GM19043 (cell line): ENCODE results near the gene RMC1.

Source experiments
- ATAC-seq: cut with Tn5 transposase; IDR thresholded peaks from one replicate; pipeline ENCODE4 v1.9.1; 2021; ENCODE audit warnings: low read depth; ENCODE audit not compliant: unreplicated experiment

Gene RMC1

DNA sequence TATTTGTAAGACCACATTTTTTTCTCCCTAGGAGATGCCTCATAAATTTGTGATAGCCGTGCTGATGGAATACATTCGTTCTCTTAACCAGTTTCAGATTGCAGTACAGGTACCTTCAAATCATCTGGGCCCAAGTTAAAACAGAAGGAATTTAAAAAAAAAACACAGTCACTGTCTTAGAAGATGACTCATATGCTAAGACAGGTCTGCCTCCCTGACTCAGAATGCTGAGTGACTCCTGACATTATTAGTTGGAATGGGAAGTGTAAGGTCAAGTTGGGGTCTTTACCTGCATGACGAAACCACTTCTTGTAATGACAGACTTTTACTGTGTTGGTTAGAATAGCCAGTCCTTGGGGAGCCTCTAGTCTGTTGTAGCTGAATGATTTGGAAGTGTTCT, 26.3 kb downstream of the RMC1 start:
- ATAC-seq, result no peak

DNA sequence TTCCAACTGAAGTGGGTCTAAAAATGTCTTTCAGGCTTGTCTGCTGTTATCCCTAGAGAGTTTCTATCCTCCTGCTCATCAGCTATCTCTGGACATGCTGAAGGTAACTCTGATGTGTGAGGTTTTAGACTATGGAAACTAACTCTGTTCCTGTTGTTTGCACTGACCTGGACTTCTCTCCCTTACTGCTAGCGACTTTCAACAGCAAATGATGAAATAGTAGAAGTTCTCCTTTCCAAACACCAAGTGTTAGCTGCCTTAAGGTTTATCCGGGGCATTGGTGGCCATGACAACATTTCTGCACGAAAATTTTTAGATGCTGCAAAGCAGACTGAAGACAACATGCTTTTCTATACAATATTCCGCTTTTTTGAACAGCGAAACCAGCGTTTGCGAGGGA, 26.9 kb downstream of the RMC1 start:
- ATAC-seq, result no peak

DNA sequence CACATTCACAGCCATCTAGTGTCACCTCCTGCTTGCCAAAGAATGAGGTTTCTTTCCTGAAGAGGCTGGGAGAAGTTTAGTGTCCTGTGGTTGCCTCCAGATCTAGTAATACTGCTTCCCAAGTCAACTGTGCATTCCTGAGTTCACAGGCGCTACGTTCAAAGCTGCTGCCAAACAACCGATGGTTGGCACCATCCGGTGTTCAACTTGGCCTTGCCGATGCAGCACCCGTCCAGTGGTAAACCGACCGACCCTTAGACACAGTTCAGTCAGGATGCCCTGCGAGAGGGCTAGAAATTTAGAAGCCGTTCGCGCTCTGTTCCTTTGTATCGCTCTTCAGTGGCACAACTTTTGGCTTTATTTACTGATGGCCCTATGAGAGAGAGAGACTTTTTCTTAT, 28.6 kb downstream of the RMC1 start:
- ATAC-seq, result no peak

DNA sequence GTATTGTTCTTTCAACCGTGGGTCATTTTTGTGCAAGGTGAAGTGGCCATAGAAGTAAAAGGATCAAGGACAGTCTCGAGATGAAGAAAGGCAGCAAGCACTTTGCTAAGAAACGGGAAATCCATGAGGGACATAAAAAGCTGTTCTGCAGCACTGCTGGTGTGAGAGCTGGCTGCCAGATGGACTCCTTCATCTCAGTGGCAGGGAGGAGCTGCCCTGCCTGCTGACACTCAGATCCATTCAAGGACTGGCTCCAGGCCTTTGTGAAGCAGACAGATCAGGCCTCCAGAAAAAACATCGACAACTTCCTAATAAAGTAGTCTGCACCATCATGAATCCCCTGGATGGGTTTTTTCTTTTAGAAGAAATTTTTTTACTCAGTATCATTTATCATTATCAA, 29.5 kb downstream of the RMC1 start:
- no peak for ATAC-seq

DNA sequence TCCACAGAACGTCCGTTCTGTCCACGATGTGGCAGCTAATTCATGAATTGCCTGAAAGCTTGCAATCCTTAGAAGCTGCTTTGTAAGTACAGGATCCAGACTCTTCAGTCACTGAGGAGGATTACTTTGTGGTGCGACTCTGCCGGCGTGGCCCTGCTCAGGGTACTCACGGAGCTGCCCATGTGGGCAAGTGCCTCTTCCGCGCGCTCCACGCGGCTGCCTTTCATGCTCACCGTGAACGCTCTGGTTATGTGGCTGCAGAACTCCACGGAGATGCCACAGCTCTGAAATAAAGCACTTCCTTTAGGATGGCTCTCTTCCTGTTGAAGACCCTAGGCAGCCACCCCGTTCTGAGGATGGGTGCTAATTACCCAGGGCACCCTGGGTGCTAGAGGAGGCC, 31.0 kb downstream of the RMC1 start:
- no peak for ATAC-seq

DNA sequence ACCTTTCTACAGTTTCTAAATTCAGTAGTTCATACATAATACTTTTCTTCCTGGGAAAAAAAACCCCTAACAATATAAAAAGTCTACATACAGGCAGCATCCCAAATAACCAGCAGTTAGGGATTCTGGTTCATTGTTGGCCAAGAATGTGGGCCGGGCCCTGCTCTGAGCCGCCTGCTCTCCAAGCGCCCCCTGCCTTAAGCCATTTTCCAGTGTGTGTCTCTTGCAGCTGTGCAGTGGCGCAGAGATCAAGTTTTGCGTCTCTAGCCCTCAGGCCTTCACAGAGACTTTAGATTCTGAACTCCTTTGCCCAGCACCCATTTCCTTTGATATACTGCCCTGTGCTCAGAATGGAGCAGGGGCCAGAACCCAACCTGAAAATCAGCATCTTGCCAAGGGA, 32.9 kb downstream of the RMC1 start:
- ATAC-seq, result no peak

DNA sequence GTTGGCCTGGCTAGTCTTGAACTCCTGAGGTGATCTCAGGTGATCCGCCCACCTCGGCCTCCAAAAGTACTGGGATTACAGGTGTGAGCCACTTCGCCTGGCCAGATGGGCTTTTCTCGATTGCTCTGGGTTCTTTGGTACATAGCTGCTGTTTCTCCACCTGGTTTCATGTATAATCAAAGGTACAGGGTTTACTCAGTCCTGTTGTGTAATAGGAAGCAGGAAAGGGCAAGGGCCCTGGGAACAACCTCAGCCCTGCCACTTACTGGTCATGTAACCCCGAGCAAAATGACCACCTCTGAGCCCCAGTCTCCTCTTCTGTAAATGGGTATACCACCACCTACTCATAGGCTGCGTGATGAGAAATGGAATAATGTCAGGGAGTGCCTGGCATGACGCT, 34.0 kb downstream of the RMC1 start:
- ATAC-seq, result no peak

DNA sequence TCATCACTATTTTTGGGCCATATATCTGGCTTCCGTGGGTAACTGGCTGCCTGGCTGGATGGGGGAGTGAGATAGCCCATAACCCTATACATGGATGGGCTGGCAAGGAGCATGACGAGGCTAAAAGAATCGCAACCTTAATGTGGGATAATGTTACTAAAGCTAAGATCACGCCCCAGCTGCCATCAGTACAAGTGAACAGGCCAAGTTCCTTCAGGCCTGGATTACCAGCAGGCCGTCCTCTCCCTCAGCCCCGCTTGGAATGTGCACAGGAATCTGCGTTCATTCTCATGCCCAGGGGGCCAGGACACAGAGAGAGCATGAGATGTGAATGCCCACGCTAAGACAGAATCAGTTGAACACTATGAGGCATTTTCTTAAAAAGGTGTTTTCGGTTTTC, 34.7 kb downstream of the RMC1 start:
- no peak for ATAC-seq

DNA sequence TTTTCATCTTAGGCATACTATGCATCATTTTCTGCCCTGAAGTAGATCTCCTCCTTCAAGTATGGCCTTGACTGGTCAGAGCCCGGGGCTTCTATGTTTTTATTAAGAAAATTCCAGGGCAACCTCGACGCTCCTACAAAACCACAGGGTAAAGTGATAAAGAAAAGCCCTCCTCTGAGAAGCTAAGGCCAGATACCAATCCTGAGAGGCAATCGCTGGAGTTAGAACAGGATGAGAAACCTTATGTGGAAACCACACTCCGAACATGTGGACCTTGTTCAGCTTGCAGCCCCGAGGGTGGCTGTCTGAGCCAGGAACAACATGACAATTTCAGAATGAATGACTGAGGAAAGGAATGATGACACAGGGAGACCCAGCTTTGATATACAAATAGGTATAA, 35.6 kb downstream of the RMC1 start:
- no peak for ATAC-seq

DNA sequence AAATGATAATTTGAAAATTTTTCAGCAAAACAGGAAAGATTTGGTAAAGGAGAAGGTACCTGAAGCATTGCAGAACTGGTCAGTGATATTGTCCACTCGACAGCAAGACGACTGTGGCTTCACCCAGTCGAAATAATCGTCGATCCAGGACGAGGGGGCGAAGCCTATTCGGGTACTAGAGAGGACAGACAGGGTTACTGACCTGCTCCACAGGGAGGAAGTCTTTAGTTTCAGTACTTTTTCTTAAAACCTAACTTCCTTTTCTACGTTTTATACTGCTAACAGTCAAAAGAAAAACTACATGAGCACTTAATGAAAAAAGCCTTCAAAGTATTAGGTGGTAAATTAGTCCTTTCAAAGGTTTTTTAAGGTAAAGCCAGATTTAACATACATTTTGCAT, 36.0 kb downstream of the RMC1 start:
- ATAC-seq, result no peak

DNA sequence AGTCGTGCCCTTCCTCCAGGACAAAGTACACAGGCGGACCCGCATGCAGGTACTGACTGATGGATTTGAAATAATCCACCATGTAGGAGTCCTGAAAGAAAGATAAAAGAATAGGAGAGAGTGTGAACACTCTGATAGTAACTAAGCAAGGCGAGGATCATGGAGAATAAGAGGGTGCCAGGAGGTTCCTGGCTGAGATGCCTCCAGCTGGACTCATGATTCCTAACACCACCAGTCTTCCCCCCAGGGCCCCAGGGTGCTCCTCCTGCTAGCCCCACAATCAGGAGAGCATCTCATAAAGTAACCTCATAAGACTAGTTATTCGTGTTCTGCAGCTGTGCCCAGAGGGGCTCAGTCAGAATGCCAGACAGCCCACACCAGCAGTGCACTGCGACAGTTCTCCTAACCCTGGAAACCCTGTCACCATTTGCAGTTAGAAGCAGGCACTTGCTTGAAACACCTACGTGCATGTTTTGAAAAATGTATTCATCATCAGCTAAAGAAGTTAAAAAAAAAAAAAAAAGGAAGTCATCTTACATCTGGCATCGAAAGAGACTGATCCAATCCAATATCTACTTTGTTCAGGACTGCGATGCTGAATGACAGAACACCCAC, 36.7 kb downstream of the RMC1 start:
- ATAC-seq, result no peak

DNA sequence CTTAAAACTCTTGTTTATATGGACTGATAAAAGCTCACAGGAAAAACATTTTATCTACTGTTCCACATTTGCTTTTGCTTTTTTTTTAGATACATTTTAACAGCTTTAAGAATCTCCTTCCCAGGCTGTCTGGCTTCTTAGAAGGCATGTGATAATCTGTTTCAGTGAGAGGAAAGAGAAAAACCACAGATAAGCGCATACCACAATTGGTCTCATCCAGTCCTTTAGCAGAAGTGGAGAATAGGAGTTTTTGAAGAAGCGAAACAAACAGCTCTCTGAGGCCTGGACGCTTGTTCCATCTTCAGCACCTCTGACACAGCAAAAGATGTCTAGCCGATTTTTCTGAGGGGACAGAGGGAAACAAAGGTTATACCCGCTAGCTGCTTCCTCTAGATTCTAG, 37.6 kb downstream of the RMC1 start:
- ATAC-seq, result peak; percentile 86

DNA sequence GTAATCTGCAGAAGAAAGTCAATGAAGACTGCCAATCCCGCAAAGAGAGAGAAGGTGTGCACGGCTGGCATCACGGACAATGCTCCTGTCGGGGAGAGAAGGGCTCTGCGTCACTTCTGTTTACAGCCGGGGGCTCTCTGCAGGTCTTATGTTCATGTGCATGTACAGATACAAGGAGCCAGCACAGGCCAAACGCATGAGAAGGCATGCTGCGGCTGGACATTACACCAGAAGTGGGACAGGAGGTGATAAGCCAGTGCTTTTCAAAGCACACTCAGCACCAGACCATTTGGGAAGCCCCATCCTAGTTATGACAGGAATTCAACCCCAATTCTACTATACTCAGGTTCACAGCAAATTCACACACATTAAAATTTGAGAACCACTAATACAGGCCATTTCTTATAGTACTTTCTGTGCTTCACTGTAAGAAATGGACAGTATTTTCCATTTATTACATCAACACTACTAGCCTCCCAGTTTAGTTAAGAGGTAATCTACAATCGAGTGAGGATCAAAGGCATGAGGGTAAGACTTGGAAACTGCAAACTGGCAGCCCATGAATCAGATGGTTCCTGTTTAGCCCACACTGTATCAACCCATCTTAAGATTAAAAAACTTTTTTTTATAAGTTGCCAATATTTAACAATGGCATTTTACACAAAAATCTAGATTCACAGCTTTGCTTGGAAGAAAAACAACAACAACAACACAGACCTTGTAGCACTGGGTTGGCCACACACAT, 38.2 kb downstream of the RMC1 start:
- ATAC-seq, result no peak

DNA sequence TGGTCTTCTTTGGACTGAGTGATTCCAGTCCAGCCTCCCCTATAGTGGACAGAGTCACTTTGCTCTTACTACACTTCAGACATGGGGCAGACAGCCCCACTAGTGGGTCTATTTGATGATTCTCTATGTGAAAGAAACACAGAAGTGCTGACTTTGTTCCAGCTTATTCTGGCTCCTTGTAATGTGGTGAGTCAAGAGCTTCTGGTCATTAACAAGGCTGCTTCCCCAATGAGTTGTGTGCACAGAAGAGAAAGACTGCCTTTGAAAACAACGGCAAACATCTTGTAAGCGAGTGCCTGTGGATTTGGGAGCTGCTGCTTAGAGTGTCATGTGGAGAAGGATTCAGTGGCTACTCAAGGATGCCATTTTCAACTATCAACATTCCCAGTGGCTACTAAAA, 39.1 kb downstream of the RMC1 start:
- no peak for ATAC-seq

DNA sequence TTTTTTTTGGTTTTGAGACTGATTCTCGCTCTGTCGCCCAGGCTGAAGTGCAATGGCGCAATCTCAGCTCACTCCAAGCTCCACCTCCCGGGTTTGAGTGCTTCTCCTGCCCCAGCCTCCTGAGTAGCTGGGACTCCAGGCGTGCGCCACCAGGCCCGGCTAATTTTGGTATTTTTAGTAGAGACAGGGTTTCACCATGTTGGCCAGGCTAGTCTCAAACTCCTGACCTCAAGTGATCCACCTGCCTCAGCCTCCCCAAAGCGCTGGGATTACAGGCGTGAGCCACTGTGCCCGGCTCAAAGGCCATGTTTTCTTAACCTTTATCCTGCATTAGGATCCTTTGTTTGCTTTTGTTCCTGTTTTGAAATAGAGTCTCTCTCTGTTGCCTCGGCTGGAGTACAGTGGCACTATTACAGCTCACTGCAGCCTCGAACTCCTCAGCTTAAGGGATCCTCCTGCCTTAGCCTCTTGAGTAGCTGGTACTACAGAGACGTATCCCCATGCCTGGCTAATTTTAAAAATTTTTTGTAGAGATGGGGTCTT, 42.0 kb downstream of the RMC1 start:
- no peak for ATAC-seq

DNA sequence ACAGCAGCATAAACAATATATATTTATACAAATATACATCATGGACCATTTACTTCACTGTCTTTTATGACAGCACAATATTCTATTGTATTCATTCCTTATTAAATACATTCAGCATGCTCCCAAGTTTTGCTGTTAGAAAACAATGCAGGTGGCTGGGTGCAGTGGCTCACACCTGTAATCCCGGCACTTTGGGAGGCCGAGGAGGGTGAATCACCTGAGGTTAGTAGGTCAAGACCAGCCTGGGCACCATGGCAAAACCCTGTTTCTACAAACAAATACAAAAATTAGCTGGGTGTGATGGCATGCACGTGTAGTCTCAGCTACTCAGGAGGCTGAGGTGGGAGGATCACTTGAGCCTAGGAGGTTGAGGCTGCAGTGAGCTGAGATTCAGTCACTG, 44.0 kb downstream of the RMC1 start:
- ATAC-seq, result no peak

DNA sequence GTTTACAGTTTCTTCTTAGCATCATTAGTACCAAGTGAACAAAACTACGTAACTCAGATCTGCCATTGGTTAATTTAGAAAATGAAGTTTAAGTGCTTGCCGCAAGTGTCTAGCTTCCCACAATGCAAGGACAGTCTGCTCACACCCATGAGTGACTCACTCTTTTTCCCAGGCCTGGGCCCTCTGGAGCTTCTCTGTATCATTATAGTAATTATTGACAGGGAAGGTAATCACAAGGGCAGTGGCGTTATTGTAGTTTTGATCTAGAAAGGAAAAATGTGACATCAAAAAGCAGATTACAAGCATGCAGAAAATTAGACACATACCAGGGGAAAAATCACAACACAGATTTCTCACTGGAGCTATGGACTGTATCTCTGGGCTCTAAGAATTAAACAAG, 44.5 kb downstream of the RMC1 start:
- ATAC-seq, result no peak

DNA sequence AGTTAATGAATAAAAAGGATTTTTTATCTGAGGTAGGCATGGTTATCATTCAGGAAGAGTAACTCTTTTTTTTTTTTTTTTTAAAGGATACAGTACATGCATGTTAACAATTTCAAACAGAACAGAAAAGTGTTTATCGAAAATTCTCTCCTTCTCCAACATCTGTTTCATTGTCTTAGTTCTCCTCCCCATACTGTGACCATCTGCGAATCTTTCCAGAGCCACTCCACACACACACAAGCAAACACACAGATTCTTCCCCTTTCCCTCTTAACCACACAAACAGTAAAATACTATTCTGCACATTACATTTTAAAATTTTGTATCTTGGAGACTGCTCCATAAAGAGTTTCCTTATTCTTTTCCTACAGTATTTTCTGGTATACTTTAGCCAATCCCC, 45.0 kb downstream of the RMC1 start:
- no peak for ATAC-seq

DNA sequence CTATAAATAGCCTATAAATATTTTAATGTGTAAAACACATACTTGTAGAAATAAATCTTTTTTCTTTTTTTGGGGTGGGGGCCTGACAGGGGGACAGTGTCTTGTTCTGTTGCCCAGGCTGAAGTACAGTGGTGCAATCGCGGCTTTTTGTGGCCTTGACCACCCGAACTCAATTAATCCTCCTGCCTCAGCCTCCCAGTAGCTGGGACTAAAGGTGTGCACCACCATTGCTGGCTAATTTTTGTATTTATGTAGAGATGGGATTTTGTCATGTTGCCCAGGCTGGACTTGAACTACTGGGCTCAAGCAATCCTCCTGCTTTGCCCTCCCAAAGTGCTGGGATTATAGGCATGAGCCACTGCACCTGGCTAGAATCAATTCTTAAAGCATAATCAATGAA, 45.4 kb downstream of the RMC1 start:
- no peak for ATAC-seq

DNA sequence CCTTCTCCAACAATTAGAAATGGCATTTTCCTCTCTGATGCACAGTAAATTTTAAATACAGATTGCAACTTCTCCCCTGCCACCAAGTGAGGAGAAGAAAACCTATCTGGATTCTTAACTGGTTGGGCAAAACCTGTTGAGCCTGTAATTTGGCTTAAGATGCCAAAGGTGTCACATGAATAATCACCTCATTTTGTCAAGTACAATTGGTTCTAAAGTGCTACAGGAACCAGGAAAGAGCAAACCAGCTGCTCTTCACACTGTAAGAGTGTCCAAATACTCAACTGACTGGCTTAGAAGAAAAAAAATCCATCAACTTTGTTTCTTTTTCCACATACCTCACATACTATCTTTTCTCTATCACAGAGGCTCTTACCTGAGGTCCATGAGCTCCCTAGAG, 47.6 kb downstream of the RMC1 start:
- no peak for ATAC-seq

DNA sequence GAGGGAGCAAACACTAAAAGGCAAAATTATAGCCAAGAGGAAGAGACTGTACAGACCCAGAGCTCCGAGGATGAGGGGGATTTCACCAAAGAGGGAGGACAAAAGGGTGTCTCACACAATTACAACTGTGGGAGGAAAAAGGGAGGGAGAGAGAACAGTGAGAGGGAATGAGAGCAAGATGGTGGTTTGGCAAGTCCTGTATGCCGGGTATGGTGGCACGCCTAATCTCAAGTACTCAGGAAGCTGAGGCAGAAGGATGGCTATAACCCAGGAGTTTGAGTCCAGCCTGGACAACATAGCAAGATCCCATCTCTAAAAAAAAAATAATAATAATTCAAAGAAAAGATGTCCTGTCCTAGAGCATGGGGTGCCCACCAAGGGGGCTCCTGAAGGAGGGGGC, 48.7 kb downstream of the RMC1 start:
- ATAC-seq, result no peak

DNA sequence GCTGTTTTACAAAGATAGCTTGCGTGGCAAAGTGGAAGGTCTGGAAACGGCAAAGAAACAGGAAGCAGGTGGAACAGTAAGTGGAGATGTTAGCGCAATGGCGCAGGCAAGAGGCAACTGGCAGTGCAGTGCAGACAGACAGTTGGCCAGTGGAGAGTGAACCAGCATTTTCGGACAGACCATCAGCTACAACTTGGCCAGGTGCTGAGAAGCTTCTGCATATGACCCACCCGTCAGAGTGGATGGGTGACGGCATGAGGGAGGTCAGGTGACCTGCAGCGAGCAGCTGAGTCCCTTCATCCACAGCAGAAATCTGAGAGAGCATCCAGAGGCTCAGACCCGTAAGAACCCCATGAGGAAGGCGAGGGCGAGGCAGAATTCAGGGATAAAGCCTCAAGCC, 49.2 kb downstream of the RMC1 start:
- ATAC-seq, result no peak
